Colonic mucosa (tissue), 4 donors: ENCODE results near the gene GPRC6A. TPM values are rescaled to one million over a fixed set of nuclear protein-coding genes. Genes with fewer than 3 reads are reported as not detected.

Source experiments
- DNase-seq: peaks from one replicate; pipeline ENCODE4 v3.0.0-alpha.2; 2020
- H3K27ac ChIP-seq: fragments of 200-600 bp; one replicate; pipeline ENCODE4 v1.8.0; 2021
- H3K27me3 ChIP-seq: fragments of 200-600 bp; one replicate; pipeline ENCODE4 v1.8.0; 2021
- H3K36me3 ChIP-seq: fragments of 200-600 bp; one replicate; pipeline ENCODE4 v1.8.0; 2021
- H3K4me1 ChIP-seq: fragments of 200-600 bp; one replicate; pipeline ENCODE4 v1.8.0; 2021; ENCODE audit warnings: mild to moderate bottlenecking
- H3K4me3 ChIP-seq: fragments of 200-600 bp; one replicate; pipeline ENCODE4 v1.8.0; 2021
- H3K9ac ChIP-seq, 2 donors: one replicate each; pipeline ENCODE4 v1.7.0; 2013; ENCODE audit warnings: control low read depth in 2 of 2, low read depth in 2 of 2, low read length in 2 of 2
- H3K9me3 ChIP-seq: fragments of 200-600 bp; one replicate; pipeline ENCODE4 v1.8.0; 2021
- intact Hi-C: fragments of 100-400 bp; cut with DNase I; formaldehyde crosslinking; loops from one replicate; pipeline ENCODE4 v1.14.1; 2022
- total RNA-seq, 2 donors: library from RNA; stranded (reverse); fragmentation: NEBNext Ultra II Directional in 1 of 2; extraction: Animal tissue kit (Norgen Biotek cat#: 25700) in 1 of 2; gene quantifications; one replicate each; pipeline ENCODE4 v1.2.1, GENCODE V29; 2021
- TF ChIP-seq, protein P1 (sequence below): fragments of 200-600 bp; IDR thresholded peaks from one replicate; pipeline ENCODE4 v1.8.0; 2022; ENCODE audit warnings: antibody characterized with exemption, mild to moderate bottlenecking
- donor health status: healthy.
- donor health status: DM: no; HTN: no; CAD: no.
- donor health status: DM: no; HTN: no; CAD: no.

Gene GPRC6A, protein sequence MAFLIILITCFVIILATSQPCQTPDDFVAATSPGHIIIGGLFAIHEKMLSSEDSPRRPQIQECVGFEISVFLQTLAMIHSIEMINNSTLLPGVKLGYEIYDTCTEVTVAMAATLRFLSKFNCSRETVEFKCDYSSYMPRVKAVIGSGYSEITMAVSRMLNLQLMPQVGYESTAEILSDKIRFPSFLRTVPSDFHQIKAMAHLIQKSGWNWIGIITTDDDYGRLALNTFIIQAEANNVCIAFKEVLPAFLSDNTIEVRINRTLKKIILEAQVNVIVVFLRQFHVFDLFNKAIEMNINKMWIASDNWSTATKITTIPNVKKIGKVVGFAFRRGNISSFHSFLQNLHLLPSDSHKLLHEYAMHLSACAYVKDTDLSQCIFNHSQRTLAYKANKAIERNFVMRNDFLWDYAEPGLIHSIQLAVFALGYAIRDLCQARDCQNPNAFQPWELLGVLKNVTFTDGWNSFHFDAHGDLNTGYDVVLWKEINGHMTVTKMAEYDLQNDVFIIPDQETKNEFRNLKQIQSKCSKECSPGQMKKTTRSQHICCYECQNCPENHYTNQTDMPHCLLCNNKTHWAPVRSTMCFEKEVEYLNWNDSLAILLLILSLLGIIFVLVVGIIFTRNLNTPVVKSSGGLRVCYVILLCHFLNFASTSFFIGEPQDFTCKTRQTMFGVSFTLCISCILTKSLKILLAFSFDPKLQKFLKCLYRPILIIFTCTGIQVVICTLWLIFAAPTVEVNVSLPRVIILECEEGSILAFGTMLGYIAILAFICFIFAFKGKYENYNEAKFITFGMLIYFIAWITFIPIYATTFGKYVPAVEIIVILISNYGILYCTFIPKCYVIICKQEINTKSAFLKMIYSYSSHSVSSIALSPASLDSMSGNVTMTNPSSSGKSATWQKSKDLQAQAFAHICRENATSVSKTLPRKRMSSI
- under 1 TPM; 0.11 to 0.17 TPM for total RNA-seq

- TF ChIP-seq, protein P1, sequence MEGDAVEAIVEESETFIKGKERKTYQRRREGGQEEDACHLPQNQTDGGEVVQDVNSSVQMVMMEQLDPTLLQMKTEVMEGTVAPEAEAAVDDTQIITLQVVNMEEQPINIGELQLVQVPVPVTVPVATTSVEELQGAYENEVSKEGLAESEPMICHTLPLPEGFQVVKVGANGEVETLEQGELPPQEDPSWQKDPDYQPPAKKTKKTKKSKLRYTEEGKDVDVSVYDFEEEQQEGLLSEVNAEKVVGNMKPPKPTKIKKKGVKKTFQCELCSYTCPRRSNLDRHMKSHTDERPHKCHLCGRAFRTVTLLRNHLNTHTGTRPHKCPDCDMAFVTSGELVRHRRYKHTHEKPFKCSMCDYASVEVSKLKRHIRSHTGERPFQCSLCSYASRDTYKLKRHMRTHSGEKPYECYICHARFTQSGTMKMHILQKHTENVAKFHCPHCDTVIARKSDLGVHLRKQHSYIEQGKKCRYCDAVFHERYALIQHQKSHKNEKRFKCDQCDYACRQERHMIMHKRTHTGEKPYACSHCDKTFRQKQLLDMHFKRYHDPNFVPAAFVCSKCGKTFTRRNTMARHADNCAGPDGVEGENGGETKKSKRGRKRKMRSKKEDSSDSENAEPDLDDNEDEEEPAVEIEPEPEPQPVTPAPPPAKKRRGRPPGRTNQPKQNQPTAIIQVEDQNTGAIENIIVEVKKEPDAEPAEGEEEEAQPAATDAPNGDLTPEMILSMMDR: no peak
- no peak within 1 kb of the TSS for H3K27ac ChIP-seq
- no peaks in the 10 kb centered on the region for H3K27me3 ChIP-seq
- no peak within 1 kb of the TSS for H3K4me3 ChIP-seq
- no peaks in the 10 kb centered on the region for H3K4me1 ChIP-seq
- no peak for DNase-seq
- H3K9me3 ChIP-seq: no peaks in the 10 kb centered on the region
- intact Hi-C loops: no loop called here
- H3K9ac ChIP-seq: no peak within 1 kb of the TSS
- H3K36me3 ChIP-seq: no peaks in the 10 kb centered on the region
Observed at GRCh38 chr6:116828983-116829382, at the start of gene GPRC6A. GPRC6A (minus strand) TSS chr6:116829083; CDS start chr6:116829013, 70 bp downstream.

- intact Hi-C loops: loop anchor here (2.0 kb wide), 1 partner anchor 89 kb away; no protein-coding TSS in a partner anchor
- no peak for DNase-seq
- H3K27ac ChIP-seq: no peak overlapping the region
- peak overlapping the region; percentile 42 for H3K4me3 ChIP-seq
- no peak overlapping the region for H3K9ac ChIP-seq
- H3K4me1 ChIP-seq: no peaks in the 10 kb centered on the region
- no peaks in the 10 kb centered on the region for H3K36me3 ChIP-seq
- TF ChIP-seq, protein P1: no peak
- no peaks in the 10 kb centered on the region for H3K9me3 ChIP-seq
- peaks cover 22% of the 10 kb centered on the region for H3K27me3 ChIP-seq
Observed at GRCh38 chr6:116877743-116878142, 48.9 kb upstream of the GPRC6A start.

DNA sequence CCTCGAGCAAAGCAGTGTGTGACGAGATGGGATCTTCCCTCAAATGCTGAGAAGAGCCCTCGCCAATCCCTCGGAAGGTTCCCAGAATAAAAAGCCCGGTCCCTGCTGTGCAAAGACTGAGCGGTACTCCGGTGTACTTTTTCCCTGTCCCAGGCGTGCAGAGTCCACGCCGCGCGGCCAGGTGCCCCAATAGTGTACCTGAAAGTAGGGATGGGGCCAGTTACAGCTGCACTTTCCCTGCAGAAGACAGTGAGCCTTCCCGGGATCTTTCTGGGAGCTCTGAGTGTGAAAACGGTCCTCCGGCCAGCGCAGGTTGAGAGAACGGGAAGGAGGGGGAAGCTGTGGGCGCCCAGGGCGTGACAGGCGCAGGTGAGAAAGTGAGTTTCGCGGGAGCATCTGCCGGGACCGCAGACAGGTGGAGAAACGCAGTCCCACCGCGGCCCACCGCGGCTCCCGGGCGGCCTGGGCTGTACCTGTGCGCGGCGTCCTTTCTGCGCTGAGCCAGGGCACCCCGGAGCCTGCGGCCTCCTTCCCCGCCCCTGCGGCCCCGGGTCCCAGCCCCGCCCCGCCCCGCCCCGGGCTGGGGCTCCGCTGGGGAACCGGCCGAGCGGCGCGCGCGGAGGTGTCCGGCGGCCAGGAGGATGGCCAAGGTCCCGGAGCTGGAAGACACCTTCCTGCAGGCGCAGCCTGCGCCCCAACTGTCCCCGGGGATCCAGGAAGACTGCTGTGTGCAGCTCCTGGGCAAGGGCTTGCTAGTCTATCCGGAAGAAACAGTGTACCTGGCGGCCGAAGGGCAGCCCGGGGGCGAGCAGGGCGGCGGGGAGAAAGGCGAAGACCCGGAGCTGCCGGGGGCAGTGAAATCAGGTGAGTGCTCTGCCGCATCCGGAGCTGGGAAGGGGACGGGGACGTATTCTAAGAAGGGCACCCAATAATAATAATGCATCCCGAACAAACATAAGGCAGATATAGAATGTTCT, 48.0 kb upstream of the GPRC6A start, which contains the start of gene RFX6:
Gene RFX6 (plus strand): TSS at position 608 of the 977 bp plus-strand sequence. CDS start 34 bp downstream, at position 642.
- H3K4me1 ChIP-seq: no peaks in the 10 kb centered on the region
- peak within 1 kb of the TSS; percentile 42 for H3K4me3 ChIP-seq
- no peak within 1 kb of the TSS for H3K9ac ChIP-seq

DNA sequence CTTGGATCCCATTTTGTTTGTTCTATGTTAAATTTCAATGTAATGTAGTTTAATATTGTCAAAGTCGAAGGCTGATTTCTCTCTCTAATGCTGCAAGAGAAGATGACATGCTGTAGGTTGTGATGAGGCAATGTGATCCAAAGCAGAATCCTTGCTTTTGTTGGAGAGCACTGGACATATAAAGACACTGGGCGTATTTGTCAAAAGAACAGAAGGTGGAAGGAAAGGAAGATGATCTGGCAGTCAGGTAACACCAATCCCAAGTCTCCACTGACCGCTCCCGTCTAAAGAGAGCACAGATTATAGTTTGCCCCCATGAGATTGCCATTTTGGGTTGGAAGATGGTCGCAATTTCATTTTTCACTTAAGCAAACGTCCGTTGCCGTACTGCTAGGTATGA, 47.2 kb upstream of the GPRC6A start:
- H3K27me3 ChIP-seq: peaks cover 22% of the 10 kb centered on the region
- no peaks in the 10 kb centered on the region for H3K36me3 ChIP-seq
- no peak overlapping the region for H3K27ac ChIP-seq
- no peaks in the 10 kb centered on the region for H3K9me3 ChIP-seq
- TF ChIP-seq, protein P1: no peak
- H3K4me3 ChIP-seq: no peak overlapping the region
- H3K9ac ChIP-seq: no peak overlapping the region
- DNase-seq: no peak
- intact Hi-C loops: no loop called here
- no peaks in the 10 kb centered on the region for H3K4me1 ChIP-seq

More for the DNA sequence above, 48.0 kb upstream of the GPRC6A start, which contains the start of gene RFX6:
- H3K9me3 ChIP-seq: no peaks in the 10 kb centered on the region
- H3K27me3 ChIP-seq: peaks cover 22% of the 10 kb centered on the region
- peak; percentile 24 for DNase-seq
- no peaks in the 10 kb centered on the region for H3K36me3 ChIP-seq
- TF ChIP-seq, protein P1: no peak
- no peak within 1 kb of the TSS for H3K27ac ChIP-seq
- intact Hi-C loops: no loop called here
